ENCODE measurements around the gene SYT3. TPM values are rescaled to one million over a fixed set of nuclear protein-coding genes. Genes with fewer than 3 reads are reported as not detected.

The SYT3 gene
- total RNA-seq, 1 experiment from 2014 or later = not detected

- no peak overlapping the region for H3K4me3 ChIP-seq
- no peaks in the 10 kb centered on the region for H3K27me3 ChIP-seq
Measured at GRCh38 chr19:50666346-50667176, 26.9 kb upstream of the SYT3 start.

GRCh38 chr19:50664204-50664603 lies 24.5 kb upstream of the SYT3 start:
- no peak for DNase-seq
- Histone ChIP-seq H3K36me3 (no peaks in the 10 kb centered on the region), H3K9me3 (no peaks in the 10 kb centered on the region; the same call in 1 of the 2 replicates), H3K4me3 (no peak overlapping the region), H3K27me3 (no peaks in the 10 kb centered on the region)

More at GRCh38 chr19:50666346-50667176, 26.9 kb upstream of the SYT3 start:
- Histone ChIP-seq H3K9me3 (no peaks in the 10 kb centered on the region; the same call in 1 of the 2 replicates), H3K36me3 (no peaks in the 10 kb centered on the region)
- no peak for DNase-seq

- no peaks in the 10 kb centered on the region; the same call in 1 of the 2 replicates for H3K9me3 ChIP-seq
- H3K36me3 ChIP-seq = no peaks in the 10 kb centered on the region
- H3K27me3 ChIP-seq = no peaks in the 10 kb centered on the region
- H3K4me3 ChIP-seq = no peak overlapping the region
- DNase-seq = peak; percentile 21
Measured at GRCh38 chr19:50663482-50663790, 23.8 kb upstream of the SYT3 start.

- Histone ChIP-seq H3K9me3 (no peaks in the 10 kb centered on the region; the same call in 1 of the 2 replicates), H3K36me3 (no peaks in the 10 kb centered on the region), H3K4me3 (no peak overlapping the region), H3K27me3 (no peaks in the 10 kb centered on the region)
- DNase-seq = no peak
Measured at GRCh38 chr19:50662651-50663481, 23.2 kb upstream of the SYT3 start.

GRCh38 chr19:50661766-50662650 lies 22.3 kb upstream of the SYT3 start:
- no peak overlapping the region for H3K4me3 ChIP-seq
- H3K36me3 ChIP-seq = no peaks in the 10 kb centered on the region
- H3K27me3 ChIP-seq = no peaks in the 10 kb centered on the region
- DNase-seq = no peak
- H3K9me3 ChIP-seq = no peaks in the 10 kb centered on the region; the same call in 1 of the 2 replicates

- no peak overlapping the region for H3K4me3 ChIP-seq
Measured at GRCh38 chr19:50661023-50661422, 21.3 kb upstream of the SYT3 start.

GRCh38 chr19:50660088-50660366 lies 20.3 kb upstream of the SYT3 start:
- H3K4me3 ChIP-seq = no peak overlapping the region
- peaks cover 2% of the 10 kb centered on the region for H3K9me3 ChIP-seq
- H3K27me3 ChIP-seq = no peaks in the 10 kb centered on the region
- no peaks in the 10 kb centered on the region for H3K36me3 ChIP-seq
- DNase-seq = no peak

More at GRCh38 chr19:50661023-50661422, 21.3 kb upstream of the SYT3 start:
- DNase-seq = no peak
- Histone ChIP-seq H3K36me3 (no peaks in the 10 kb centered on the region), H3K27me3 (no peaks in the 10 kb centered on the region), H3K9me3 (no peaks in the 10 kb centered on the region; the same call in 1 of the 2 replicates)

GRCh38 chr19:50659318-50660087 lies 19.8 kb upstream of the SYT3 start:
- peak overlapping the region; percentile 53 for H3K4me3 ChIP-seq
- DNase-seq = no peak
- H3K36me3 ChIP-seq = no peaks in the 10 kb centered on the region
- H3K9me3 ChIP-seq = peaks cover 6% of the 10 kb centered on the region
- 0 out of 2 replicates have a peak, but pooled peaks cover 2% of the 10 kb centered on the region for H3K27me3 ChIP-seq

- H3K36me3 ChIP-seq = no peaks in the 10 kb centered on the region
- peaks cover 6% of the 10 kb centered on the region; the same call in 1 of the 2 replicates for H3K9me3 ChIP-seq
- peak overlapping the region; percentile 53 for H3K4me3 ChIP-seq
- peaks cover 3% of the 10 kb centered on the region; the same call in 1 of the 2 replicates for H3K27me3 ChIP-seq
- peak; percentile 83 for DNase-seq
Measured at GRCh38 chr19:50658441-50659317, 19.0 kb upstream of the SYT3 start.

GRCh38 chr19:50657712-50658440 lies 18.2 kb upstream of the SYT3 start:
- no peaks in the 10 kb centered on the region for H3K36me3 ChIP-seq
- H3K9me3 ChIP-seq = peaks cover 6% of the 10 kb centered on the region; the same call in 1 of the 2 replicates
- H3K4me3 ChIP-seq = peak overlapping the region; percentile 53
- peaks cover 10% of the 10 kb centered on the region for H3K27me3 ChIP-seq
- DNase-seq = peak; percentile 99

- no peaks in the 10 kb centered on the region for H3K36me3 ChIP-seq
- peaks cover 15% of the 10 kb centered on the region for H3K27me3 ChIP-seq
- no peak overlapping the region; the same call in 1 of the 2 replicates for H3K4me3 ChIP-seq
- peaks cover 6% of the 10 kb centered on the region; the same call in 1 of the 2 replicates for H3K9me3 ChIP-seq
- no peak for DNase-seq
Measured at GRCh38 chr19:50657222-50657669, 17.6 kb upstream of the SYT3 start.

GRCh38 chr19:50654882-50655281 lies 15.2 kb upstream of the SYT3 start:
- peaks cover 6% of the 10 kb centered on the region; the same call in 1 of the 2 replicates for H3K9me3 ChIP-seq
- no peak overlapping the region for H3K4me3 ChIP-seq
- peaks cover 20% of the 10 kb centered on the region for H3K27me3 ChIP-seq
- no peaks in the 10 kb centered on the region for H3K36me3 ChIP-seq
- DNase-seq = no peak

- peaks cover 24% of the 10 kb centered on the region for H3K27me3 ChIP-seq
- H3K36me3 ChIP-seq = no peaks in the 10 kb centered on the region
- H3K9me3 ChIP-seq = peaks cover 6% of the 10 kb centered on the region; the same call in 1 of the 2 replicates
- DNase-seq = no peak
- H3K4me3 ChIP-seq = no peak overlapping the region
Measured at GRCh38 chr19:50652722-50653121, 13.0 kb upstream of the SYT3 start.

- H3K36me3 ChIP-seq = no peaks in the 10 kb centered on the region
- peaks cover 6% of the 10 kb centered on the region; the same call in 1 of the 2 replicates for H3K9me3 ChIP-seq
- no peak for DNase-seq
- peaks cover 29% of the 10 kb centered on the region for H3K27me3 ChIP-seq
- H3K4me3 ChIP-seq = no peak overlapping the region
Measured at GRCh38 chr19:50651174-50651573, 11.5 kb upstream of the SYT3 start.
